Measurements from ENCODE around the gene ZIC2. TPM values are rescaled to one million over a fixed set of nuclear protein-coding genes. Genes with fewer than 3 reads are reported as not detected.

The ZIC2 gene
- polyA plus RNA-seq, 3 donors, result 0.08 to 0.14 (median 0.14) TPM

DNA sequence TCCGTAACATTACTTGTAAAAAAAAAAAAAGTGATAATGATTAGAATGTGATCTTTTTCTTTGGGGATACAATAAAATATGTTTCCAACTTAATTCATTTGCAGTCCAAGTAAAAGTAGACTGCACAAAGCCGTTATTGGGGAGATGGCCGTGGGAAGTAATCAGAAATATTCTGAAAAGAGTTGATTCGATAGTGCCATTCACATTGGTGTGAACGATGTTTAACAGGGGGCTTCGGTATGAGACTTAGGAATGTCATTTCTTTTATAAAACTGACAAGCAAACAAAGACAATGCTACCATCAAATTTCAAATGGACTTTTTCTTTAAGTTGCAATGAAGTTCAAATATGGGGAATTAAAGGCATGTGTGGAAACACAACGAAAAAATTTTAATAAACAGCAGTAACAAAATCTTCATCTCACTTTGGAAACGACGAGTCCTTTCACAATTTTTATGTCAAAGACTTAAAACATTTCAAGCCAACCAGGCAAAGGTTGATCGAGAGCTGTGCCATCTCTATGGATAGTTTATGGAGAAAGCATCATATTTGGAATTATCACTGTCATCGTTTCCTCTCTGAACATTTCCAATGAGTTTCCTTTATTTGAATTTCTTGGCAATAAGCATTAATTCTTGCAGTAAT, 8.3 kb upstream of the ZIC2 start:
- no peak for DNase-seq (ENCODE audit: low read depth in 3 of 3, low spot score in 2 of 3)

DNA sequence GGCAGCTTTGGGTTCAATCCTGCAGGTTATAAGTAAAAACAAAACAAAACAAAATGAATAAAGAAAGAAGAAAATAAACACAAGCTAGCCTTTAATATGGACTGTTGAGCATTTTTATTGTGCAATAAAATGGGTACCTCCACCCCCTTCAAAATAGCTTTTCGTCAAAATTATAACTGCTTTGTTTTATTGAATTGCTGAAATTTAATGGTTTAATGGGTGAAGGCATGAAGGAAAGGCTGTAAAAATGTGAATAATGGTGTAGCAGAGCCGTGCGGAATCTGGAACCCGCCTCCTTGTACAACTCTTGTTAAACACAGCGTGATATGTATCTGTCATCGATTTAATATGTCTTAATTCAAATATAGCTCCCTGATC, 7.8 kb upstream of the ZIC2 start:
- DNase-seq (ENCODE audit: low read depth in 3 of 3, low spot score in 2 of 3), result no peak

- no peak for DNase-seq (ENCODE audit: low read depth in 3 of 3, low spot score in 2 of 3)
These were observed 7.2 kb upstream of the ZIC2 start for GRCh38 chr13:99974296-99974938.

- no peak for DNase-seq (ENCODE audit: low read depth in 3 of 3, low spot score in 2 of 3)
These were observed 6.5 kb upstream of the ZIC2 start for GRCh38 chr13:99974939-99975561.

- DNase-seq (ENCODE audit: low read depth in 3 of 3, low spot score in 2 of 3), result no peak
These were observed 6.0 kb upstream of the ZIC2 start for GRCh38 chr13:99975626-99976025.

GRCh38 chr13:99976575-99976974, 5.0 kb upstream of the ZIC2 start:
- no peak for DNase-seq (ENCODE audit: low read depth in 3 of 3, low spot score in 2 of 3)

DNA sequence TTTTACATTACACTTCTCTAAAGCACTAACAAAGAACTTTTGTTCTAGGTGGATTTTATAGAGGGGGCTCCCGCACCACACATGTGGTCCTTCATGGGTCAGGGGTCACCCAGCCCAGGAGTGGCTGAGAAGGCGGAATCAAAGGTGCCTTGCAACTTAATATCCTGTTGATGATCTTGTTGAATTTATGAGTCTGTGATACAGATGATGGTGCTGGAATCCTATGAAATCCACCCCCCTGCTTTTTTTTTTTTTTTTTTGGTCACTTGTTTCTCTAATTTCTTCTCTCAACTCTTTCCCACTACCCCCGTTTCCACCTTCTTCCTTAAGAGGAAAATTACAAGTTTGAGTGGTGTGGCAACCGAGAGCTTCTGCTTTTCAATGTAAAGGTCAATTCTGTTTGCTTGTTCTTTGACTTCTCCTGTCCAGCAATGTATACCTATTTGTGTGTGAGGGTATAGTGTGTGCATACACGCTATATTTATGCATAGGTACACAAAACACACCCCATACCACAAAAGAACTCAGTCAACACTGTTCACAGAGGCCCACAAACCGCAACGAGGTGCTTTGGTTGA, 4.2 kb upstream of the ZIC2 start:
- DNase-seq (ENCODE audit: low read depth in 3 of 3, low spot score in 2 of 3), result no peak

DNA sequence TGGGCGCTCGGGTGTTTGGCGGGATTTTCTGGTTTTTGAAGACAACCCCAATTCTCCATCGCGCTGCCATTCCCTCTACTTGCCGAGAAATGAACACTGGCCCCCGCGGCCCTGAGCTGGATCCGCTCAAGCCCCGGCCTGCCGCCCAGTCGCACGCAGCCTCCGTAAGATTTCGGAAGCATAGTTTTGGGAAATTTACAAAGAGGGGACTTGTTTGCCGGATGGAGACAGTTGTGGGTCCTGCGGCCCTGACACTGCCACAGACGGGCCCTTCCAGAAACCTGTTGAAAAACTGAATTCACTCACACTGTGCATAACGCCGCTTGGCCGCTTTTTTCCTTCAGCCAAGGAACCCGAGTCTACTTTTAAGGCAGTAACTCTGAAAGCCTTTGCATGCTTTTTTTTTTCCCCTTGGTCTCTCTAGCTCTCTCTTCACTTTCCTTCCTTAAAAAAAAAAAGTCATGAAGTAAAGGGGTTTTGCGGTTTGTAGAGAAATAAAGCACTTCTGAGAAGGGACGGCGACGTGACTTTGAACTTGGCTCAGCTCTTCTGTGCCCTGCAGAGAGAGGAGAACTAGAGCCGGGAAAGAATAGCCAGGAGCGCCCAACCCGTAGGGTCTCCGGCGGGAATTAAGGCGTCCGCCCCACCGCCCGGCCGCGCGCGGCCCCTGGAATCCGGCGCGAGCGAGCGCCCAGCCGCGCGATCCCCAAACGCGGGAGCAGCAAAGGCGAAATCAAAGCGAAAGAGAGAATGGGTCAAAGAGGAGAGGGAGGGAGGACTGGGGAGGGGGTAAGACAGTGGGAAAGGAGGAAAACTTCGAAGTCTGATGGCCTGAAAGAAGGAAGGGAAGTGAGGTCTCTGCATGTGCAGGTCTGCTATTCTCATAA, 3.4 kb upstream of the ZIC2 start:
- no peak for DNase-seq (ENCODE audit: low read depth in 3 of 3, low spot score in 2 of 3)

- no peak for DNase-seq (ENCODE audit: low read depth in 3 of 3, low spot score in 2 of 3)
These were observed 2.7 kb upstream of the ZIC2 start for GRCh38 chr13:99978799-99979452.

DNA sequence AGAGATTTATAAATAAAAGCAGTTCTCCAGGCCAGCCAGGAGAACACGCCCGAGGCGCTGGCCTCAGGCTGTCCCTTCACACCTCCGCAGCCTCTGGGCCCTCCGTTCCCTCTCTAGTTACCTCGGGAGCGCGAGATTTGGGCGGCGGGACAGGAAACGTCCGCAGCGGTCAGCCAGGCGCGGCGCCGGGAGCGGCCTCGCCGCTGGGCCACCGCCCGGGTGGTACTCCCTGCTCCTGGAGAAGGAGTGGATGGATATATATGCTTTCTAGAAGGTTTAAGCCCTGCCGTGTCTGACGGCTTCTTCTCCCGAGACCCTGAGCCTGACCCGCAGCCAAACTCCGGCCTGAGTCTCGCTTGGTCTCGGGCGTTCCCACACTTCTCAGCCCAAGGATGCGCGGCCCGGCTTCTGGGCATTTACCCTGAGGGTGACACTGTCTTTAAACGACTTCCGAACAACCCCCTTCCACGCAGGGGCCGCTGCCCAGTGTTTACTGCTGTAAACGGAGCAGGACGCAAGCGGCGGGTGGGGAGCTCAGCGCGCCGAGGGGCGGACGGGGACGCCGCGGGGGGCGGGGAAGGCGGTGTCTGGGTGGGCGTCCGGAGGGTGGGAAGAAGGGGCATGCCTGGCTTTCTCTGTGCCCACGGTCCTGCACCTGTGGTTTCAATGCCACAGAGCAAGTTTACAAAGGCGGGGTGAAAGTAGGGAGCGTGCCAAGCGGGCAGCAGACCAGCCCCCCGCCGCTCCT, 2.0 kb upstream of the ZIC2 start:
- no peak for DNase-seq (ENCODE audit: low read depth in 3 of 3, low spot score in 2 of 3)

DNA sequence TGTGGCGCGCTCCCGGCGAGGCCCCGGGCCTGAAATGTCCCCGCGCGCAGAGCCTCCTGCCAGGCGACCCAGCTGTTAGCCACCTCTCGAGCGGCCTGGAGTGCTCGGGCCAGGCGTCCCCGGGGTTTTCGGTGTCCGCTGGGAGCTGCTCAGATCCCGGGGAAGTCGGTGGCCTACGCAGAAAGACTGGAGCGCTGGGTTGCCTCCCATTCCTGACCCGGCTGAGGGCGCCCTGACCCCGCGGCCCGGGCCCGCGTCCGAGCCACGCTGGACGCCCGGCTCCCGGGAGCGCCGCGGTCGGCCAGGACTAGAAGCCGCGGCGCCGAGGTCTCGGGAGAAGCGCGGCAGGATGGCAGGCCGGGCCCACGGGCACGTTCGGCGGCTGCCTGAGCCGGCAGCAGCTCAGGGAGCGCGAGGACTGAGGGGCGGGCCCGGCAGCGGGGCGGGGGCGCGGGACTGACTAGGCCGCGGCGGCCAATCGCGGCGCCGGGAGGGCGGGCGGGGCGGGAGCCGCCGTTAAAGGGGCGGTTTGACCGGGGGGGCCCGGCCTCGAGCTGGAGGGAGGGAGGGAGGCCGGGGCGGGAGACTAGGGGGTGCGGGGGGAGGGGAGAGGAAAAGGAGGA, 1.3 kb upstream of the ZIC2 start:
- no peak for DNase-seq (ENCODE audit: low read depth in 3 of 3, low spot score in 2 of 3)

DNA sequence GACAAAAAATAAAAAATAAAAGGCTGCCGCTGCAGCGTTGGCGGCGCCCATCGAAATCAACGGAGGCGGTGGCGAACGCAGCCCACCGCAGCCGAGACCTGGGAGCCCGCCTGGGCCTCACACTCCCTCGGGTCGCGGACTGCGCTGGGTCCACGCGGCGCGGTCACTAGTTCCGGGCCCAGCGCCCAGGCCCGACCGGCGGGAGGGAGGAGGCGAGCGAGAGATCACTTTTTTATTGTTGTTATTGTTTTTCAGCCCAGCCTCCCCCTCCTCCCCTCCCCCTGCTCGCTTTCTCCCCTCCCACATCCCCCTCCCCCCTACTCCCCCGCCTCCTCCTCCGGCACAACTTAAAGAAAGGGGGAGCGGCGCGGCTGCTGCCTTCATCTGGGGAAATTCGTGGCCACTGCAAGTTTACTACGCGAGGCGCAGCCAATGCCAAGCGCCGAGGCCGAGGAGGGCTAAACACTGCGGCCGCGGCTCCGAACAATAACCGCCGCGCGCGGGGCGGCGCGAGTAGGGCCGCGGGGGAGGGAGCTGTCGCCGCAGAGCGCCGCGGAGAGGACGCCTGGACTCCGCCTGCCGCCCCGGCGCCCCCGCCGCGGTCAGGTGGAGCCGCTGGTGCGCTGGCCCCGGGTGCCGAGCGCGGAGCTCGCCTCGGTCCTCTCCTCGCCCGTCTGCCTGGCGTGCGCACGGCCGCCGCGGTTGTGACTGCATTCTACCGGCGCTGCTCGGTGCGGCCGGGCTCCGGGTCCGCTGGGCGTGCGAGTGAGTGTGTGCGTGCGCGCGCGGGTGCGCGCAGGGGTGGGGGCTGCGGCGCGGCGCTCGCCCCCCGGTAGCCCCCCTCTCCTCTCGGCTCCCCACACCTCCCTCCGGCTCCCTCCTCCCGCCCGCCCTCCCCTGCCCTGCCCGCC, 505 bp upstream of the ZIC2 start:
- no peak for DNase-seq (ENCODE audit: low read depth in 3 of 3, low spot score in 2 of 3)

- no peak for DNase-seq (ENCODE audit: low read depth in 3 of 3, low spot score in 2 of 3)
These were observed 599 bp downstream of the ZIC2 start for GRCh38 chr13:99982036-99982730.

DNA sequence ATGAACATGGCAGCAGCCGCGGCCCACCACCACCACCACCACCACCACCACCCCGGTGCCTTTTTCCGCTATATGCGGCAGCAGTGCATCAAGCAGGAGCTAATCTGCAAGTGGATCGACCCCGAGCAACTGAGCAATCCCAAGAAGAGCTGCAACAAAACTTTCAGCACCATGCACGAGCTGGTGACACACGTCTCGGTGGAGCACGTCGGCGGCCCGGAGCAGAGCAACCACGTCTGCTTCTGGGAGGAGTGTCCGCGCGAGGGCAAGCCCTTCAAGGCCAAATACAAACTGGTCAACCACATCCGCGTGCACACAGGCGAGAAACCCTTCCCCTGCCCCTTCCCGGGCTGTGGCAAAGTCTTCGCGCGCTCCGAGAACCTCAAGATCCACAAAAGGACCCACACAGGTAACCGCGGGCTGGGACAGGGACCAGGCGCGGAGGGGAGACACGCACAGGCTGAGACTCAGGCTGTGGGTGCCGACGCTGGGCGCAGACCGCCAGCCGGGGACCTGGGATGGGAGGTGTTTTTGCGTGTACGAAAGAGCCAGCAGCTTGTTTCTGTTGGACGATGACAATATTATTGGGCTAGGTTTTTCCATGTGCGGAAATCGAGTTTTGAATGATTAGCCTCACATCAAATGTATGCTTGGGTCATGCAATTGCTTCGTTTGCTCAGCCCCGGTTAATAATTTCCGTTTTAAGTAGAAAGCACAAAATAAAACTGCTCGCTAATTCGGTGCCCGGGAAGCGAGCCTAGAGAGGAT, 1.3 kb downstream of the ZIC2 start:
- DNase-seq (ENCODE audit: low read depth in 3 of 3, low spot score in 2 of 3), result no peak

GRCh38 chr13:99983499-99984401, 2.2 kb downstream of the ZIC2 start:
- DNase-seq (ENCODE audit: low read depth in 3 of 3, low spot score in 2 of 3), result no peak

Data from right renal cortex interstitium (tissue), 3 donors.